Coronary artery (tissue), 2 donors: ENCODE measurements around the gene NEUROD2.
A peak's percentile ranks its signal among the peaks of the same experiment; 100 is the strongest.

ENCODE experiments used
- DNase-seq: peaks from one replicate; pipeline ENCODE4 v3.0.0-alpha.2; 2017; ENCODE audit warnings: low spot score
- H3K27ac ChIP-seq, 2 donors: fragments of 200-600 bp; sonication (generic); one replicate each; pipeline ENCODE4 v1.5.1; 2016 to 2019
- H3K4me3 ChIP-seq: fragments of 200-600 bp; sonication (generic); 2 replicates; pipeline ENCODE4 v1.5.1; 2016; ENCODE audit warnings: mild to moderate bottlenecking, moderate library complexity
- CTCF ChIP-seq: fragments of 200-600 bp; sonication (generic); IDR thresholded peaks from one replicate; pipeline ENCODE4 v1.5.1; 2019; ENCODE audit warnings: antibody characterized with exemption

Gene NEUROD2

GRCh38 chr17:39612935-39613464 lies 5.3 kb upstream of the NEUROD2 start:
- no peak for DNase-seq
- TF ChIP-seq CTCF, result no peak

GRCh38 chr17:39612291-39612894 lies 4.7 kb upstream of the NEUROD2 start:
- TF ChIP-seq CTCF, result no peak
- DNase-seq, result no peak
- no peak overlapping the region for H3K4me3 ChIP-seq
- H3K27ac ChIP-seq, result no peak overlapping the region

More at GRCh38 chr17:39612935-39613464, 5.3 kb upstream of the NEUROD2 start:
- Histone ChIP-seq H3K4me3 (no peak overlapping the region), H3K27ac (no peak overlapping the region)

- Histone ChIP-seq H3K27ac (no peak overlapping the region), H3K4me3 (no peak overlapping the region)
- no peak for DNase-seq
- TF ChIP-seq CTCF, result no peak
These were observed 3.8 kb upstream of the NEUROD2 start for GRCh38 chr17:39611401-39612112.

GRCh38 chr17:39609416-39610025 lies 1.8 kb upstream of the NEUROD2 start:
- H3K27ac ChIP-seq, result no peak overlapping the region

GRCh38 chr17:39608142-39608981 lies 642 bp upstream of the NEUROD2 start:
- DNase-seq, result no peak
- no peak for TF ChIP-seq CTCF

More at GRCh38 chr17:39609416-39610025, 1.8 kb upstream of the NEUROD2 start:
- TF ChIP-seq CTCF, result no peak
- H3K4me3 ChIP-seq, result no peak overlapping the region
- DNase-seq, result no peak

GRCh38 chr17:39607057-39607850 lies 466 bp downstream of the NEUROD2 start:
- DNase-seq, result no peak
- Histone ChIP-seq H3K27ac (no peak overlapping the region), H3K4me3 (peak overlapping the region; percentile 62)
- no peak for TF ChIP-seq CTCF

More at GRCh38 chr17:39608142-39608981, 642 bp upstream of the NEUROD2 start:
- Histone ChIP-seq H3K4me3 (no peak overlapping the region), H3K27ac (no peak overlapping the region)
